Adrenal gland (tissue), 12 donors: ENCODE results near the gene GET3. TPM values are rescaled to one million over a fixed set of nuclear protein-coding genes. Genes with fewer than 3 reads are reported as not detected.

Source experiments
- DNase-seq, 7 donors: peaks; one replicate each; pipeline ENCODE4 v3.0.0-alpha.2; 2019 to 2020
- H3K27ac ChIP-seq, 5 donors: fragments of 200-600 bp; sonication (generic) in 4 of 5; 1 replicate in 3 of 5; 2 replicates in 2 of 5; pipeline versions ENCODE4 v1.5.1 to v1.8.0; 2016 to 2020; ENCODE audit warnings: mild to moderate bottlenecking in 1 of 5
- H3K27me3 ChIP-seq: fragments of 200-600 bp; 2 replicates; pipeline ENCODE4 v1.8.0; 2021
- H3K36me3 ChIP-seq, 2 donors: fragments of 200-600 bp; replicated peaks in 1 of 2; 1 replicate in 1 of 2; 2 replicates in 1 of 2; pipeline versions ENCODE4 v1.5.1 to v1.8.0; 2018 to 2022
- H3K4me1 ChIP-seq, 2 donors: fragments of 200-600 bp; replicated peaks in 1 of 2; 1 replicate in 1 of 2; 2 replicates in 1 of 2; pipeline versions ENCODE4 v1.5.1 to v1.8.0; 2018 to 2021
- H3K4me3 ChIP-seq, 4 donors: fragments of 200-600 bp; sonication (generic) in 3 of 4; one replicate each; pipeline ENCODE4 v1.5.1; 2016 to 2018
- H3K9me3 ChIP-seq, 3 donors: fragments of 200-600 bp; sonication (generic) in 1 of 3; replicated peaks in 1 of 3; 1 replicate in 2 of 3; 2 replicates in 1 of 3; pipeline versions ENCODE4 v1.5.1 to v1.8.0; 2016 to 2021
- POLR2A ChIP-seq, 2 donors: fragments of 450-650 bp; IDR thresholded peaks; one replicate each; pipeline ENCODE4 v1.6.1; 2017; ENCODE audit warnings: antibody characterized with exemption in 2 of 2, mild to moderate bottlenecking in 2 of 2, moderate library complexity in 1 of 2
- WGBS, 4 donors: extraction: QIAGEN DNeasy Blood & Tissue Kit in 2 of 4; methylation state at CpG; one replicate each; pipeline versions ENCODE4 v1.1.5 to v1.1.7; 2013 to 2017; 5-methylcytosine and 5-hydroxymethylcytosine counted together
- intact Hi-C, 2 donors: fragments of 100-400 bp; cut with DNase I; formaldehyde crosslinking; loops; one replicate each; pipeline versions ENCODE4 v1.14.1 to v1.15.0; 2022 to 2023
- polyA plus RNA-seq, 3 donors: library from polyadenylated mRNA; stranded (reverse); fragments of 200-250 nt in 2 of 3; fragments of 350-450 nt in 1 of 3; fragmentation: Illumina TruSeq in 1 of 3; extraction: RNeasy Lipid Tissue Mini Kit (QIAGEN cat#74804) in 1 of 3; gene quantifications; one replicate each; pipeline ENCODE4 v1.2.3, GENCODE V29; 2013 to 2014
- total RNA-seq, 9 donors: library from RNA; depleted of rRNA in 4 of 9; stranded (reverse); fragments of >200 nt in 4 of 9; fragments of 120-200 nt in 1 of 9; fragmentation: NEBNext Ultra II Directional in 1 of 9; extraction: Animal tissue kit (Norgen Biotek cat#: 25700) in 1 of 9; gene quantifications; one replicate each; pipeline versions ENCODE4 v1.1.0 to v1.2.4, GENCODE V29; 2013 to 2023
- TF ChIP-seq, protein P1 (sequence below), 6 experiments: fragments of 450-650 bp in 4 of 6; fragments of 200-600 bp in 2 of 6; sonication (generic) in 1 of 6; IDR thresholded peaks; 1 replicate in 5 of 6; 2 replicates in 1 of 6; pipeline versions ENCODE4 v1.5.1 to v1.8.0; 2016 to 2021; ENCODE audit warnings: antibody characterized with exemption in 6 of 6, mild to moderate bottlenecking in 2 of 6, moderate library complexity in 1 of 6
- donor health status: healthy with polysubstance abuse.
- donor health status: Bipolar disorder and iron deficiency.
- donor health status: DM: yes; HTN: yes; CAD: no.
- donor health status: DM: no; HTN: no; CAD: no.
- donor health status: DM: no; HTN: no; CAD: no.
- donor health status: DM: yes; HTN: yes; CAD: no.

GET3 gene
- total and polyA plus RNA-seq, 12 donors: 50.3 to 97.7 (median 81.8) TPM

DNA sequence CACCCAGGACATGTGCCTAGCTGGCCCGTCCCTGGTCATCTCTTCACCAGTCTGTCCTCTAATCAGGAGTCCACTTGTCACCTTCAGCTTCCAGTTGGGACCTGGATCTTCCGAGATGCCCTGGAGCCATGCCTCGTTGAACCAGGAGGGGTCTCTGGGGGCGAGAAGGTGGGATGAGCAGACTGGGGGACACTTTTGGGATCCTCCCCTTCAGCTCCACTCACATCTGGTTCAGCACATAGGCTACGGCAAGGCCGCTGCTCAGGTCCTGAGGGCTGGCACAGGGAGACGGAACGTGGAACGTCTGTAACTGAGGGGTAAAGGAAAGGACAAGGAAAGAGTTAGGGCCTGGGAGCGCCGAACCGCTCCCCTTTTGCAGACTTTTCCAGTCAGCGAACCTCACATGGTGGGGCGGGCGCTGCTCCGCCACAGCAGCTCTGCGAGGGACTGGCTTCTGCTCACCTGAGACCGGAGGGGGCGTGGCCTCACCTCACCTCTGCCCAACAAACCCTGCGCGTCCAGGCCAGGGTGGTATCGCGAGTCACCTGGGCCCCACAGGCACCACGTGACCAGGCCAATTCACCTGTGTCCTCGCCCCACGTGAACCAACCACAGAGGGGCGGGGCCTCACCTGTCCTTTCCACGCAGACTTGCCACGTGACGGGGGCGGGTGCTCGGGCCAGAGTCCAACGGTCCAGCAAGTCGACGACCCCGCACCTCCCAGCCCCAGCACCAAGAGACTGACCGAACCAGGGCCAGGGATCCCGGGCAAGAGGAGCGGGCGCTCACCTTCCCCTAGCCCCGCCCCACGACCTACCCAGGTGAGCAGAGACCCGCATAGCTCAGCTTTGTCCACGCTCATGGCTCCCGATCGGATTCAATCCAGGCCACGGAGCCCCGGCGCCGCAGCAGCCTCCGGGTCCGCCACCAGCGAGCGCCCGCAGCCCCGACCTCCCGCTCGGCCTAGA lies 37.6 kb downstream of the GET3 start, which contains the start of gene HOOK2:
HOOK2 (minus strand) TSS at position 965 of the 968 bp plus-strand sequence; CDS start at position 862, 103 bp downstream.
- WGBS, 4 donors: 20 to 61% (median 30%) methylated on average over 13 to 58 of the region's 58 CpGs
- peak in 4 of 7 donors; percentile 59 to 81 (median 68) for DNase-seq
- Histone ChIP-seq H3K9me3 (no peaks in the 10 kb centered on the region), H3K4me1 (peaks cover 20 to 32% of the 10 kb centered on the region in 2 donors), H3K27me3 (no peaks in the 10 kb centered on the region), H3K36me3 (no peaks in the 10 kb centered on the region), H3K4me3 (peak within 1 kb of the TSS in 3 of 4 donors; percentile 22 to 66 (median 48)), H3K27ac (peak within 1 kb of the TSS in 2 of 5 donors; percentile 63 to 76)
- TF ChIP-seq POLR2A (IDR thresholded peaks at IDR 0.05): peak in 1 of 2 donors; percentile 15
- TF ChIP-seq, protein P1, sequence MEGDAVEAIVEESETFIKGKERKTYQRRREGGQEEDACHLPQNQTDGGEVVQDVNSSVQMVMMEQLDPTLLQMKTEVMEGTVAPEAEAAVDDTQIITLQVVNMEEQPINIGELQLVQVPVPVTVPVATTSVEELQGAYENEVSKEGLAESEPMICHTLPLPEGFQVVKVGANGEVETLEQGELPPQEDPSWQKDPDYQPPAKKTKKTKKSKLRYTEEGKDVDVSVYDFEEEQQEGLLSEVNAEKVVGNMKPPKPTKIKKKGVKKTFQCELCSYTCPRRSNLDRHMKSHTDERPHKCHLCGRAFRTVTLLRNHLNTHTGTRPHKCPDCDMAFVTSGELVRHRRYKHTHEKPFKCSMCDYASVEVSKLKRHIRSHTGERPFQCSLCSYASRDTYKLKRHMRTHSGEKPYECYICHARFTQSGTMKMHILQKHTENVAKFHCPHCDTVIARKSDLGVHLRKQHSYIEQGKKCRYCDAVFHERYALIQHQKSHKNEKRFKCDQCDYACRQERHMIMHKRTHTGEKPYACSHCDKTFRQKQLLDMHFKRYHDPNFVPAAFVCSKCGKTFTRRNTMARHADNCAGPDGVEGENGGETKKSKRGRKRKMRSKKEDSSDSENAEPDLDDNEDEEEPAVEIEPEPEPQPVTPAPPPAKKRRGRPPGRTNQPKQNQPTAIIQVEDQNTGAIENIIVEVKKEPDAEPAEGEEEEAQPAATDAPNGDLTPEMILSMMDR (IDR thresholded peaks at IDR 0.05): no peak
- intact Hi-C loops: no loop called here

DNA sequence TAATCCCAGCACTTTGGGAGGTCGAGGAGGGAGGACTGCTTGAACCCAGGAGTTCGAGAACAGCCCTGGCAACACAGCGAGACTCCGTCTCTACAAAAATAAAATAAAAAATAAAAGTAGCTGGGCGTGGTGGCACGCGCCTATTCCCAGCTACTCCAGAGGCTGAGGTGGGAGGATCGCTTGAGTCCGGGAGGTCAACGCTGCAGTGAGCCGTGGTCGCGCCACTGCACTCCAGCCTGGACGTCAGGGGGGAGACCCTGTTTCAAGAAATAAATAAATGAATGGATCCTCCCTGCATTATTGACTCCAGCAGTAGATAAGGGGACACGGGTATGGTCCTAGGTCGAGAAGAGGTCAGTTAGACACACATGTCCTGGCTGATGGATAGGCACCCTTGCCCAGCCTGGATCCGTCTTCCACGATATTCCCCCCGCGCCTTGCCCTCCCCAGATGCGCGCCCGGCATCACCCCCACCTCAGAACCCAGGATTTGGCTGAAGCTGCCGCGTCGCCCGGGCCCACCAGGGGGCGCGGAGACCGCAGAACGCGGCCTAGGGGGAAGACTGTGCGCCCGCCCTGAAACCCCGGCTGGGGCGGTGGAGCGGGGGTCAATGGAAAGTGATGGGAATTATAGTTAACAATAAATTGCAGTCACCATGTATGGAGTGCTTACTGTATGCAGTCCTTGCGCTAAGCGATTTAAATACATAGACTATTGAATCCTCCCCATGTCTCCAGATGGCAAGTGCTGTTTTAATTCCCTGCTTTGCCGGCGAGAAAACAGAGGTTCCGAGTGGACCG lies 40.1 kb downstream of the GET3 start:
- TF ChIP-seq, protein P1 (IDR thresholded peaks at IDR 0.05): peak; percentile 84 to 95 (median 95)
- TF ChIP-seq POLR2A (IDR thresholded peaks at IDR 0.05): no peak
- DNase-seq: peak; percentile 77 to 88 (median 82)
- Histone ChIP-seq H3K36me3 (no peaks in the 10 kb centered on the region), H3K27me3 (no peaks in the 10 kb centered on the region), H3K9me3 (no peaks in the 10 kb centered on the region), H3K4me1 (peaks cover 26 to 39% of the 10 kb centered on the region in 2 donors), H3K27ac (peak overlapping the region; percentile 55 to 96 (median 88)), H3K4me3 (peak overlapping the region in 3 of 4 donors; percentile 34 to 67 (median 38))
- WGBS, 4 donors: 9 to 19% (median 10%) methylated on average over 23 to 43 of the region's 43 CpGs
- intact Hi-C loops: loop anchor here (2.0 kb wide), 2 partner anchors 17 to 19 kb away; no protein-coding TSS in a partner anchor

DNA sequence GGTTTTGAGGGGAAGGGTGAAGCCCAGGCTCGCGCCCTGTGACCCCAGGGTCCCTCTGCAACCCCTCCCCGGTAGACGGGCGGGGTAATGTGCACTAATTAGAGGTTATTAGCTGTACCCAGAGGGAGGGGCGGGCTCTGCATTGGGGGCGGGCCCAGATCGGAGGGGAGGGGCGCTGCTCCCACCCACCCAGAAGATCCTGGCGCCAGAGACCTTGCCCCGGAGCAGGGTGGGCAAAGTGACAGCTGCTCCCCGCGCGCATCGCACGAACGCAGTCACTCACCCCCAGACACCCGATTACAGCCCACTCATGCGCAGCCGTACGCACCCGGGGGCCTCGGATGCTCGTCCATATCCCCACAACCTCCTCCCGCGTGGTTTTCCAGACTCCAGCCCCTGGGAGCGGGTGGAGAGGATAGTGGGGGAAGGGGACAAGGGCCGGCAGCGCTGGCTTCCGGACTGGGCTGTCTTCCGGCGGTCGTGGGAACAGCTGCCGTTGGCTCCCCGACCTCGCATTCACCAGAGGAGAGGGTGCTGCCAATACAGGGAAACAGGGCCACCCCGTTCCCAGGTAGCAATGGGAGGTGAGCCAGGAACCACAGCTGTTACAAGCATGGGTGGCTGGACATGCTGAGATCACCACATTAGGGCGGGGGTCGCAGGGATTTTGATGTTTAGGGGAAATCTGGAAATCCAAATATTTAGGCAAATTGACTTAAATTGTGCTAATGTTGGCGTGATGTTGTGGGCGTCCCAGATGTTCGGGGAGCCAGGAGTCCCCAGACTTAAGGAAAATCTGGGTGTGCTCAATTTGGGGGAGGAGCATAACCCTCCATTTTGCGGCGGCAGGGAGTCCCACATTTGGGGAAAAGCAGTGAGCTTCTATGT lies 41.0 kb downstream of the GET3 start:
- intact Hi-C loops: loop anchor here in 1 of 2 donors (2.0 kb wide), 1 partner anchor 17 kb away; no protein-coding TSS in a partner anchor
- Histone ChIP-seq H3K9me3 (no peaks in the 10 kb centered on the region), H3K27ac (peak overlapping the region; percentile 55 to 96 (median 88)), H3K36me3 (no peaks in the 10 kb centered on the region), H3K4me1 (peaks cover 32 to 44% of the 10 kb centered on the region in 2 donors), H3K27me3 (no peaks in the 10 kb centered on the region), H3K4me3 (peak overlapping the region in 3 of 4 donors; percentile 34 to 67 (median 38))
- peak; percentile 71 to 89 (median 81) for DNase-seq
- TF ChIP-seq, protein P1 (IDR thresholded peaks at IDR 0.05): peak in 1 of 6 experiments; percentile 7
- TF ChIP-seq POLR2A (IDR thresholded peaks at IDR 0.05): peak in 1 of 2 donors; percentile 48
- WGBS, 4 donors: 2 to 15% (median 4%) methylated on average over 10 to 44 of the region's 44 CpGs
